Loucy (cell line): ENCODE data around the gene MAST4.
"Not testable (repeated sequence)": the region's sequence is repeated elsewhere in the genome, so short reads cannot be mapped to it uniquely, and the experiment has no call there.

Source experiments
- H2AFZ ChIP-seq: fragments of 200-600 bp; sonication (generic); 2 replicates; pipeline ENCODE4 v1.6.0; 2016; ENCODE audit warnings: antibody characterized with exemption, mild to moderate bottlenecking, low read length, moderate library complexity
- H3F3A ChIP-seq: fragments of 200-600 bp; 2 replicates; pipeline ENCODE4 v1.6.0; 2016; ENCODE audit warnings: antibody characterized with exemption, low read depth, mild to moderate bottlenecking
- H3K27me3 ChIP-seq: fragments of 200-600 bp; sonication (generic); 2 replicates; pipeline ENCODE4 v1.6.1; 2014; ENCODE audit warnings: low read length, mild to moderate bottlenecking; ENCODE audit not compliant: insufficient read depth, poor library complexity, severe bottlenecking
- H3K36me3 ChIP-seq: fragments of 200-600 bp; sonication (generic); 2 replicates; pipeline ENCODE4 v1.6.1; 2016; ENCODE audit warnings: low read length; ENCODE audit not compliant: insufficient read depth
- H3K4me1 ChIP-seq: fragments of 200-600 bp; sonication (generic); 2 replicates; pipeline ENCODE4 v1.5.1; 2014; ENCODE audit warnings: low read length, mild to moderate bottlenecking; ENCODE audit not compliant: insufficient read depth, poor library complexity, severe bottlenecking
- H3K4me2 ChIP-seq: fragments of 200-600 bp; sonication (generic); 2 replicates; pipeline ENCODE4 v1.6.0; 2014; ENCODE audit warnings: antibody characterized with exemption, low read length, low read depth, mild to moderate bottlenecking; ENCODE audit not compliant: poor library complexity, severe bottlenecking
- H3K4me3 ChIP-seq: fragments of 200-600 bp; sonication (generic); 2 replicates; pipeline ENCODE4 v1.5.1; 2014; ENCODE audit warnings: low read length, mild to moderate bottlenecking, mixed read lengths; ENCODE audit not compliant: poor library complexity, severe bottlenecking
- H3K79me2 ChIP-seq: fragments of 200-600 bp; sonication (generic); 2 replicates; pipeline ENCODE4 v1.6.1; 2014; ENCODE audit warnings: low read length; ENCODE audit not compliant: insufficient read depth
- H3K9ac ChIP-seq: fragments of 200-600 bp; sonication (generic); 2 replicates; pipeline ENCODE4 v1.6.0; 2014; ENCODE audit warnings: mild to moderate bottlenecking, low read depth, low read length, moderate library complexity; ENCODE audit not compliant: poor library complexity, severe bottlenecking
- H3K9me2 ChIP-seq: fragments of 200-600 bp; sonication (generic); replicated peaks from 2 replicates; pipeline ENCODE4 v1.6.1; 2016; ENCODE audit warnings: low read depth, low read length, mixed read lengths
- H3K9me3 ChIP-seq: fragments of 200-600 bp; sonication (generic); 2 replicates; pipeline ENCODE4 v1.6.1; 2014; ENCODE audit warnings: mild to moderate bottlenecking, antibody characterized with exemption, low read length, low read depth; ENCODE audit not compliant: insufficient read depth
- H4K20me1 ChIP-seq: fragments of 200-600 bp; sonication (generic); 2 replicates; pipeline ENCODE4 v1.6.0; 2014; ENCODE audit warnings: antibody characterized with exemption, low read length, mild to moderate bottlenecking; ENCODE audit not compliant: insufficient read depth, poor library complexity, severe bottlenecking
- EZH2phosphoT487 ChIP-seq: fragments of 200-600 bp; IDR thresholded peaks from 2 replicates; pipeline ENCODE4 v1.6.1; 2018; ENCODE audit warnings: antibody characterized with exemption, mild to moderate bottlenecking, moderate library complexity, borderline replicate concordance
- TF ChIP-seq, protein P1 (sequence below): fragments of 200-600 bp; sonication (generic); conservative IDR thresholded peaks from 2 replicates; pipeline ENCODE4 v1.5.1; 2014; ENCODE audit warnings: mild to moderate bottlenecking, antibody characterized with exemption, low read length

The MAST4 gene

DNA sequence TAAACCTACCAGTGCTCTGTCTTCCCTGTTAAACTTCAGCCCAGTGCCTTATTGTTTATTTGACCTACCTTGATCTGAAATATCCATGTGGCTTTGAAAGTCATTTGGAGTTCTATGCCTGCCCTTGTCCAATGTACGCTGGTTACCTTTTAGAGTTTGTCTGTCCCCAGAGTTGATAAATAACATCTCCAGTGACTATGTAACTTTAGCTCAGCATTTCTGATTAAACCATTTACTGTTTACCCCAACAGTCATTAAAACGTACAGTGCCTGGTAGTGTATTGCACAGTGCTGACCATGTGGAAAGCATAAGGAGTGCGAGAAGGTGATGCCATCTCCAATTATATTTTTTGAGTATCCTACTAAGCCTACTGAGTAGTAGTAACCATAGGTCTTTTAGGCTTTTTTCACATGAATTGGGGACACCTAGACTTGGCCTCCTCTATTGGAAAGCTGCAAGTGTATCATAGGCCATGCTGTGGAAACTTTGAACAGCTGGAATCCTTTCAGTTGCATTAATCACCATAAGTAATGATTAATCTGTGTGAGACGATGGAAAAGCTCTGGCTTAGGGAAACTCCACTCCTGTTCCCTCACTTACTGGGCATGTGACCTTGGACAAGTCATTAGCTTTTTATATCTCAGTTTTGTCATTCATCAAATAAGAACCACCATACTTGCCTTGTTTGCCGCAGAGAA is 93.5 kb downstream of the MAST4 start:
- Histone ChIP-seq H3K79me2 (no peaks in the 10 kb centered on the region), H2AFZ (no peak overlapping the region), H3K9ac (no peak overlapping the region), H3F3A (no peaks in the 10 kb centered on the region), H3K27me3 (no peaks in the 10 kb centered on the region), H4K20me1 (no peaks in the 10 kb centered on the region), H3K4me1 (no peaks in the 10 kb centered on the region), H3K9me3 (no peaks in the 10 kb centered on the region), H3K36me3 (no peaks in the 10 kb centered on the region), H3K9me2 (no peaks in the 10 kb centered on the region), H3K4me2 (no peak overlapping the region), H3K4me3 (no peak overlapping the region)
- TF ChIP-seq EZH2phosphoT487, result no peak
- TF ChIP-seq, protein P1, sequence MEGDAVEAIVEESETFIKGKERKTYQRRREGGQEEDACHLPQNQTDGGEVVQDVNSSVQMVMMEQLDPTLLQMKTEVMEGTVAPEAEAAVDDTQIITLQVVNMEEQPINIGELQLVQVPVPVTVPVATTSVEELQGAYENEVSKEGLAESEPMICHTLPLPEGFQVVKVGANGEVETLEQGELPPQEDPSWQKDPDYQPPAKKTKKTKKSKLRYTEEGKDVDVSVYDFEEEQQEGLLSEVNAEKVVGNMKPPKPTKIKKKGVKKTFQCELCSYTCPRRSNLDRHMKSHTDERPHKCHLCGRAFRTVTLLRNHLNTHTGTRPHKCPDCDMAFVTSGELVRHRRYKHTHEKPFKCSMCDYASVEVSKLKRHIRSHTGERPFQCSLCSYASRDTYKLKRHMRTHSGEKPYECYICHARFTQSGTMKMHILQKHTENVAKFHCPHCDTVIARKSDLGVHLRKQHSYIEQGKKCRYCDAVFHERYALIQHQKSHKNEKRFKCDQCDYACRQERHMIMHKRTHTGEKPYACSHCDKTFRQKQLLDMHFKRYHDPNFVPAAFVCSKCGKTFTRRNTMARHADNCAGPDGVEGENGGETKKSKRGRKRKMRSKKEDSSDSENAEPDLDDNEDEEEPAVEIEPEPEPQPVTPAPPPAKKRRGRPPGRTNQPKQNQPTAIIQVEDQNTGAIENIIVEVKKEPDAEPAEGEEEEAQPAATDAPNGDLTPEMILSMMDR, result no peak

DNA sequence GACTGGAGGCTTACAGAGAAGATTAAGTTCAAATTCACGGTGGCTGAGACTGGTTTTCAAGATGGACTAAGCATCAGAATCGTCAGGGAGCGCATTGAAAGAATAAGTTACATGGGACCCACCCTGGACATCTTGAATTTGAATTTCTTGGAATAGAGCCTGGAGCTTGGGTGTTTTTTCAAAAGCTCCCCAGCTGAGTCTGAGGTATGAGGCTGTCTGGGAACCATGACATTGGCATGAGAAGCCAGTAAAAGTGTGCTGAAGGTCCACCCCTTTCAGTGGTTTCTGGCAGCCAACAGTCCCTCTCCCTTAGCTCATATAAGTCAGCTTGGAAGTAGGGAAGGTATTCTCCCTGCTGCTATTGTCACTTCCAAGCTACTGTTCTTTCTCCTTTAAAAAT is 97.8 kb downstream of the MAST4 start:
- Histone ChIP-seq H3K9me2 (no peaks in the 10 kb centered on the region), H3K79me2 (no peaks in the 10 kb centered on the region), H2AFZ (no peak overlapping the region), H3K9me3 (no peaks in the 10 kb centered on the region), H3K9ac (no peak overlapping the region), H3K27me3 (no peaks in the 10 kb centered on the region), H3K4me1 (no peaks in the 10 kb centered on the region), H3F3A (no peaks in the 10 kb centered on the region), H3K4me2 (no peak overlapping the region), H3K4me3 (no peak overlapping the region), H3K36me3 (no peaks in the 10 kb centered on the region), H4K20me1 (no peaks in the 10 kb centered on the region)
- no peak for TF ChIP-seq EZH2phosphoT487
- TF ChIP-seq, protein P1, result no peak

GRCh38 chr5:66695840-66696239 is 99.6 kb downstream of the MAST4 start:
- not testable (repeated sequence) for H3K9ac ChIP-seq, H3F3A ChIP-seq, H3K4me2 ChIP-seq, H3K27me3 ChIP-seq, H3K9me2 ChIP-seq, H3K36me3 ChIP-seq, H3K4me1 ChIP-seq, H3K9me3 ChIP-seq, H2AFZ ChIP-seq, H3K79me2 ChIP-seq, H4K20me1 ChIP-seq, H3K4me3 ChIP-seq
